Vagina (tissue), 2 donors: Measurements from ENCODE around the gene KCNQ2. TPM values are rescaled to one million over a fixed set of nuclear protein-coding genes. Genes with fewer than 3 reads are reported as not detected.
A peak's percentile ranks its signal among the peaks of the same experiment; 100 is the strongest.

Experiments used
- DNase-seq, 2 donors: peaks; one replicate each; pipeline ENCODE4 v3.0.0-alpha.2; 2017; ENCODE audit errors: extremely low spot score in 2 of 2
- H3K27ac ChIP-seq: fragments of 200-600 bp; sonication (generic); one replicate; pipeline ENCODE4 v1.5.1; 2019
- H3K27me3 ChIP-seq: fragments of 200-600 bp; sonication (generic); one replicate; pipeline ENCODE4 v1.5.1; 2019
- H3K36me3 ChIP-seq, 2 donors: fragments of 200-600 bp; sonication (generic); one replicate each; pipeline ENCODE4 v1.5.1; 2017 to 2019
- H3K4me1 ChIP-seq: fragments of 200-600 bp; sonication (generic); one replicate; pipeline ENCODE4 v1.5.1; 2019
- H3K4me3 ChIP-seq, 2 donors: fragments of 200-600 bp; sonication (generic); 1 replicate in 1 of 2; 2 replicates in 1 of 2; pipeline ENCODE4 v1.5.1; 2016 to 2019
- H3K9me3 ChIP-seq: fragments of 200-600 bp; sonication (generic); one replicate; pipeline ENCODE4 v1.5.1; 2019
- CTCF ChIP-seq, 3 experiments: fragments of 450-650 bp in 2 of 3; fragments of 200-600 bp in 1 of 3; sonication (generic) in 1 of 3; IDR thresholded peaks; one replicate each; pipeline ENCODE4 v1.5.1; 2017 to 2019; ENCODE audit warnings: antibody characterized with exemption in 3 of 3, mild to moderate bottlenecking in 2 of 3, moderate library complexity in 2 of 3
- POLR2A ChIP-seq, 2 donors: fragments of 450-650 bp; IDR thresholded peaks; one replicate each; pipeline ENCODE4 v1.6.1; 2017; ENCODE audit warnings: antibody characterized with exemption in 2 of 2, mild to moderate bottlenecking in 2 of 2, moderate library complexity in 2 of 2
- POLR2AphosphoS5 ChIP-seq, 2 donors: sonication (generic); formaldehyde crosslinking; IDR thresholded peaks; one replicate each; pipeline ENCODE4 v1.9.0; 2017; ENCODE audit warnings: antibody characterized with exemption in 2 of 2, mild to moderate bottlenecking in 2 of 2, low read depth in 1 of 2; ENCODE audit not compliant: insufficient read depth in 1 of 2
- intact Hi-C: fragments of 100-400 bp; cut with DNase I; formaldehyde crosslinking; loops from one replicate; pipeline ENCODE4 v1.15.1; 2023
- total RNA-seq: library from RNA; depleted of rRNA; stranded (reverse); fragments of >200 nt; gene quantifications from one replicate; pipeline ENCODE4 v1.2.3, GENCODE V29; 2016

Gene KCNQ2
- total RNA-seq, 1 donor from 2014 or later, result 1.2 TPM

- no peak for DNase-seq
- Histone ChIP-seq H3K9me3 (no peaks in the 10 kb centered on the region), H3K27ac (no peak overlapping the region), H3K4me1 (no peaks in the 10 kb centered on the region), H3K27me3 (no peaks in the 10 kb centered on the region), H3K36me3 (no peaks in the 10 kb centered on the region), H3K4me3 (no peak overlapping the region)
- intact Hi-C loops, result no loop called here
- TF ChIP-seq POLR2AphosphoS5 (IDR thresholded peaks at IDR 0.05; ENCODE audit: insufficient read depth in 1 of 2, low read depth in 1 of 2), result no peak
- TF ChIP-seq CTCF (IDR thresholded peaks at IDR 0.05), result no peak
- TF ChIP-seq POLR2A (IDR thresholded peaks at IDR 0.05), result no peak
Measured at GRCh38 chr20:63439866-63440265, 32.6 kb downstream of the KCNQ2 start.

GRCh38 chr20:63438121-63438520 is 34.3 kb downstream of the KCNQ2 start:
- Histone ChIP-seq H3K36me3 (no peaks in the 10 kb centered on the region), H3K4me3 (no peak overlapping the region), H3K27ac (no peak overlapping the region), H3K4me1 (no peaks in the 10 kb centered on the region), H3K27me3 (no peaks in the 10 kb centered on the region), H3K9me3 (no peaks in the 10 kb centered on the region)
- intact Hi-C loops, result no loop called here
- TF ChIP-seq POLR2A (IDR thresholded peaks at IDR 0.05), result no peak
- TF ChIP-seq POLR2AphosphoS5 (IDR thresholded peaks at IDR 0.05; ENCODE audit: insufficient read depth in 1 of 2, low read depth in 1 of 2), result no peak
- no peak for TF ChIP-seq CTCF (IDR thresholded peaks at IDR 0.05)
- DNase-seq, result no peak

- no peaks in the 10 kb centered on the region for H3K27me3 ChIP-seq
- intact Hi-C loops, result no loop called here
- H3K27ac ChIP-seq, result no peak overlapping the region
- H3K36me3 ChIP-seq, result no peaks in the 10 kb centered on the region
- no peak overlapping the region for H3K4me3 ChIP-seq
- TF ChIP-seq POLR2AphosphoS5 (IDR thresholded peaks at IDR 0.05; ENCODE audit: insufficient read depth in 1 of 2, low read depth in 1 of 2) (no peak), CTCF (IDR thresholded peaks at IDR 0.05) (no peak), POLR2A (IDR thresholded peaks at IDR 0.05) (no peak)
- no peaks in the 10 kb centered on the region for H3K9me3 ChIP-seq
- no peaks in the 10 kb centered on the region for H3K4me1 ChIP-seq
- DNase-seq, result no peak
Measured at GRCh38 chr20:63435552-63435951, 36.9 kb downstream of the KCNQ2 start.

DNA sequence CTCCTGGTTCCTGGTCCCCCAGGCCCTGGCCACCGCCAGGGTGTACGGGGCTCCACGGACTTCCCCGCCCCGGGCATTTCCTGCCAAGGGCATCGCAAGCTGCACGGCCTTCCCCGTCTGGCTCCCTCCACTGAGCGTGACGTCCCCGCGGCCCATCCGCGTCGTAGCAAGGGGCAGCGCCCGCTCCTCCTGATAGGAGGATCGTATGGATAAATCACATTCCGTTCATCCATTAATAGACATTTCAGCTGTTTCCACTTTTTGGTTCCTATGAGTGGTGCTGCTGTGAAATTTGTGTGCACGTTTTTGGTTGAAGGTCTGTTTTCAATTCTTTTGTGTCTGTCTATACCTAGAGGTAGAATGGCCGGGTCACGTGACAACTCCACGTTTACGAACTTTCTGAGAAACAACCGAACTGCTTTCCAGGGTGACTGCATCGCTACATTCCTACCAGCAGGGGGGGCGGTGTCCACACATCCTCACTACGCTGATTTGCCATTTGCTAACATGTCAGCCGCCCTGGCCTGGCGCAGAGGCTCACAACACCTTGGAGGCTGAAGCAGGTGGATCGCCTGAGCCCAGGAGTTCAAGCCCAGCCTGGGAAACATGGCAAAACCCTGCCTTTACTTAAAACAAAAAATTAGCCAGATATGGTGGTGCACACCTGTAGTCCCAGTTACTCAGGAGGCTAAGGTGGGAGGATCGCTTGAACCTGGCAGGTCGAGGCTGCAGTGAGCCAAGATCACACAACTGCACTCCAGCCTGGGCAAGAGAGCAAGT is 37.7 kb downstream of the KCNQ2 start:
- intact Hi-C loops, result no loop called here
- Histone ChIP-seq H3K36me3 (no peaks in the 10 kb centered on the region), H3K27me3 (no peaks in the 10 kb centered on the region), H3K4me3 (no peak overlapping the region), H3K4me1 (no peaks in the 10 kb centered on the region), H3K27ac (no peak overlapping the region), H3K9me3 (no peaks in the 10 kb centered on the region)
- TF ChIP-seq CTCF (IDR thresholded peaks at IDR 0.05), result peak; percentile 44 to 60 (median 52)
- no peak for TF ChIP-seq POLR2AphosphoS5 (IDR thresholded peaks at IDR 0.05; ENCODE audit: insufficient read depth in 1 of 2, low read depth in 1 of 2)
- no peak for TF ChIP-seq POLR2A (IDR thresholded peaks at IDR 0.05)
- DNase-seq, result no peak

DNA sequence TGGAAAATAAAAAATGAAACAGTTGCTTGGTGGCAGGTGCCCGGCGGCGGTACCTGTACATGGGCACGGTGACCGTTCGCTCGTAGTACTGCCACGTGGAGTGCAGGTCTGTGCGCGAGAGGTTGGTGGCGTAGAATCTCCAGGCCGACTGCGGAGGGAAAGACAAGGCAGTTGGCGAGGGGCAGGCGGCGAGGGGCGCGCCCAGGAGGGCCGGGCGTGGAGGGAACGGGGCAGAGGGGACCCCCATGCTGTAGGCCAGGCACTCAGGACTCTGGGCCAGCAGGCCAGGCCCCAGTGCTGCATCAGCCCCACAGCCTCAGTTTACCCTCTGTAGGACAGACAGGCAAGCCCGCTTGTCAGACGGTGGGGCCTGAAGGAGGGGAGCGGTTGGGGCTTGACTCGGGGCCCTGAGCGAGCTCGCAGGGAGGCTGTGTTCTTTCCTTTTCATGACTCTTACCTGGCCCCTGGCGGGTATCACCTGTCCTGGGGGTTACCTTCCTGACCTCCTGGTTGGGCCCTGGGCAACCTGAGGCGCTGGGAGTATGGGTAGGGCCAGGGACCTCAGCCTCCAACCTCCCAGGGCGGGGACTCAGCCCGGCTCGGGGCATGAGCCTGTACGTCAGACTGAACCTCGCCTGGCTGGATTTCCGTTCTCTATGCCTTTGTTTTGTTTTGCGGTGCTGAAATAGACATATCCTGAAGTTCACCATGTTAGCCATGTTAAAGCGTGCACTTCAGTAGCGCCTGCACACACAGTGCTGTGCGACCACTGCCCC is 38.5 kb downstream of the KCNQ2 start:
- H3K9me3 ChIP-seq, result no peaks in the 10 kb centered on the region
- no peak for TF ChIP-seq CTCF (IDR thresholded peaks at IDR 0.05)
- no peak for TF ChIP-seq POLR2AphosphoS5 (IDR thresholded peaks at IDR 0.05; ENCODE audit: insufficient read depth in 1 of 2, low read depth in 1 of 2)
- TF ChIP-seq POLR2A (IDR thresholded peaks at IDR 0.05), result no peak
- no peaks in the 10 kb centered on the region for H3K4me1 ChIP-seq
- no peaks in the 10 kb centered on the region for H3K36me3 ChIP-seq
- intact Hi-C loops, result no loop called here
- DNase-seq, result no peak
- no peak overlapping the region for H3K4me3 ChIP-seq
- H3K27me3 ChIP-seq, result no peaks in the 10 kb centered on the region
- no peak overlapping the region for H3K27ac ChIP-seq
